OCI-LY3 (cell line): ENCODE measurements around the gene SUSD1.

ENCODE experiments used
- H2AFZ ChIP-seq: fragments of 200-600, 300-600 bp; shearing (Covaris generic); 2 replicates; pipeline ENCODE4 v1.6.0; 2014; ENCODE audit warnings: antibody characterized with exemption, low read depth, low read length
- H3K27ac ChIP-seq: fragments of 200-600, 300-600 bp; sonication (generic); 2 replicates; pipeline ENCODE4 v1.5.1; 2014; ENCODE audit warnings: mild to moderate bottlenecking, low read length, moderate library complexity, mixed read lengths
- H3K27me3 ChIP-seq: fragments of 200-600, 300-600 bp; sonication (generic); 2 replicates; pipeline ENCODE4 v1.6.1; 2014; ENCODE audit warnings: low read depth, low read length, mixed read lengths
- H3K36me3 ChIP-seq: fragments of 200-600, 300-600 bp; sonication (generic); replicated peaks from 2 replicates; pipeline ENCODE3; 2014; ENCODE audit warnings: low read depth, low read length, mixed read lengths
- H3K4me1 ChIP-seq: fragments of 300-600, 200-600 bp; sonication (generic); 2 replicates; pipeline ENCODE4 v1.6.1; 2014; ENCODE audit warnings: low read length, mixed read lengths
- H3K4me2 ChIP-seq: fragments of 200-600, 300-600 bp; sonication (generic); 2 replicates; pipeline ENCODE4 v1.6.1; 2014; ENCODE audit warnings: low read length, mixed read lengths
- H3K4me3 ChIP-seq: fragments of 300-600, 200-600 bp; sonication (generic); 2 replicates; pipeline ENCODE4 v1.5.1; 2014; ENCODE audit warnings: antibody characterized with exemption, mild to moderate bottlenecking, low read length, moderate library complexity
- H3K79me2 ChIP-seq: fragments of 300-600, 200-600 bp; shearing (Covaris generic); 2 replicates; pipeline ENCODE4 v1.6.1; 2014; ENCODE audit warnings: mild to moderate bottlenecking, low read length, mixed read lengths
- H3K9ac ChIP-seq: fragments of 300-600, 200-600 bp; shearing (Covaris generic); 2 replicates; pipeline ENCODE4 v1.6.0; 2014; ENCODE audit warnings: mild to moderate bottlenecking, low read length, moderate library complexity
- H3K9me3 ChIP-seq: fragments of 200-600, 300-600 bp; shearing (Covaris generic); 2 replicates; pipeline ENCODE4 v1.6.1; 2014; ENCODE audit warnings: low read length, mixed read lengths; ENCODE audit not compliant: insufficient read depth
- H4K20me1 ChIP-seq: fragments of 200-600, 300-600 bp; sonication (generic); 2 replicates; pipeline ENCODE4 v1.6.1; 2016; ENCODE audit warnings: low read length, mixed read lengths; ENCODE audit not compliant: insufficient read depth
- EZH2phosphoT487 ChIP-seq: fragments of 200-600 bp; shearing (Covaris generic); IDR thresholded peaks from 2 replicates; pipeline ENCODE4 v1.6.1; 2018; ENCODE audit warnings: antibody characterized with exemption, mixed run types, low read depth
- TF ChIP-seq, protein P1 (sequence below): fragments of 200-600, 300-600 bp; sonication (generic); IDR thresholded peaks from 2 replicates; pipeline ENCODE4 v1.5.1; 2014; ENCODE audit warnings: antibody characterized with exemption, low read length, low read depth

The SUSD1 gene

DNA sequence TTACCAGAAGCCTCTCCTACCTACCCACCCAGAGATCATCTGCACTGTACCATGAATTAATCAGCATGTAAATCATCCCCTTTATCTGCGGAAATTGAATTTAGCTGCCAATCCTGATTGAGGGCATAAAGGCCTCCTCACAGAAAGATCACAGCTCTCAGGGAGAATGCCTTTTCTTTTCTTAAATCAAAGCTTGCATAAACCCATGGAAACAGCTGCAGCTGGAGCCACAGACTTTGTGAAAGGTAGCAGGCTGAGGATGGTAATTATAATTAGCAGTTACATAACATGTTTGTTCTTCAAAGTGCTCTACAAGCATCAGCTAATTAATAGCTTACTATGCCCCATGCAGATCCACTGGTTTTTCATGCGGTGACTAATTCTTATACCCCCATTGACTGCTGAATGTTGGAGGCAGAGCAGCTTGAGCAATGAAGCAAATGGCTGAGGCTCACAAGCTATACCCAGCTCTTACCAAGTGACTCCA, 54.6 kb downstream of the SUSD1 start:
- no peaks in the 10 kb centered on the region for H3K79me2 ChIP-seq
- H3K27ac ChIP-seq: no peak overlapping the region
- no peak overlapping the region for H3K9ac ChIP-seq
- no peaks in the 10 kb centered on the region for H3K27me3 ChIP-seq
- no peaks in the 10 kb centered on the region for H3K36me3 ChIP-seq
- TF ChIP-seq EZH2phosphoT487: no peak
- TF ChIP-seq, protein P1, sequence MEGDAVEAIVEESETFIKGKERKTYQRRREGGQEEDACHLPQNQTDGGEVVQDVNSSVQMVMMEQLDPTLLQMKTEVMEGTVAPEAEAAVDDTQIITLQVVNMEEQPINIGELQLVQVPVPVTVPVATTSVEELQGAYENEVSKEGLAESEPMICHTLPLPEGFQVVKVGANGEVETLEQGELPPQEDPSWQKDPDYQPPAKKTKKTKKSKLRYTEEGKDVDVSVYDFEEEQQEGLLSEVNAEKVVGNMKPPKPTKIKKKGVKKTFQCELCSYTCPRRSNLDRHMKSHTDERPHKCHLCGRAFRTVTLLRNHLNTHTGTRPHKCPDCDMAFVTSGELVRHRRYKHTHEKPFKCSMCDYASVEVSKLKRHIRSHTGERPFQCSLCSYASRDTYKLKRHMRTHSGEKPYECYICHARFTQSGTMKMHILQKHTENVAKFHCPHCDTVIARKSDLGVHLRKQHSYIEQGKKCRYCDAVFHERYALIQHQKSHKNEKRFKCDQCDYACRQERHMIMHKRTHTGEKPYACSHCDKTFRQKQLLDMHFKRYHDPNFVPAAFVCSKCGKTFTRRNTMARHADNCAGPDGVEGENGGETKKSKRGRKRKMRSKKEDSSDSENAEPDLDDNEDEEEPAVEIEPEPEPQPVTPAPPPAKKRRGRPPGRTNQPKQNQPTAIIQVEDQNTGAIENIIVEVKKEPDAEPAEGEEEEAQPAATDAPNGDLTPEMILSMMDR: no peak
- no peaks in the 10 kb centered on the region for H4K20me1 ChIP-seq
- H3K4me1 ChIP-seq: no peaks in the 10 kb centered on the region
- H3K4me3 ChIP-seq: no peak overlapping the region
- H3K4me2 ChIP-seq: no peak overlapping the region
- H3K9me3 ChIP-seq: no peaks in the 10 kb centered on the region
- H2AFZ ChIP-seq: no peak overlapping the region

DNA sequence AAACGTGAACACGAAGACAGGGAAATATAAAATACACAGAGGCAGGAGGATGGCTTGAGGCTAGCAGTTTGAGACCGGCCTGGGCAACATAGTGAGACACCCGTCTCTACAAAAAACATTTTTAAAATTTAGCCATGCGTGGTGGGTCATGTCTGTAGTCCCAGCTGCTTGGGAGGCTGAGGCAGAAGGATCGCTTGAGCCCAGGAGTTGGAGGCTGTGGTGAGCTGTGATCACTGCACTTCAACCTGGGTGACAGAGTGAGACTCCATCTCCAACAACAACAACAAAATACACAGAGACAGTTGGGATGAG, 55.1 kb downstream of the SUSD1 start:
- Histone ChIP-seq H3K79me2 (no peaks in the 10 kb centered on the region), H3K4me1 (no peaks in the 10 kb centered on the region), H3K27ac (no peak overlapping the region), H3K36me3 (no peaks in the 10 kb centered on the region), H3K9me3 (no peaks in the 10 kb centered on the region), H4K20me1 (no peaks in the 10 kb centered on the region), H2AFZ (no peak overlapping the region), H3K9ac (no peak overlapping the region), H3K27me3 (no peaks in the 10 kb centered on the region), H3K4me3 (no peak overlapping the region), H3K4me2 (no peak overlapping the region)
- no peak for TF ChIP-seq EZH2phosphoT487
- TF ChIP-seq, protein P1: no peak

DNA sequence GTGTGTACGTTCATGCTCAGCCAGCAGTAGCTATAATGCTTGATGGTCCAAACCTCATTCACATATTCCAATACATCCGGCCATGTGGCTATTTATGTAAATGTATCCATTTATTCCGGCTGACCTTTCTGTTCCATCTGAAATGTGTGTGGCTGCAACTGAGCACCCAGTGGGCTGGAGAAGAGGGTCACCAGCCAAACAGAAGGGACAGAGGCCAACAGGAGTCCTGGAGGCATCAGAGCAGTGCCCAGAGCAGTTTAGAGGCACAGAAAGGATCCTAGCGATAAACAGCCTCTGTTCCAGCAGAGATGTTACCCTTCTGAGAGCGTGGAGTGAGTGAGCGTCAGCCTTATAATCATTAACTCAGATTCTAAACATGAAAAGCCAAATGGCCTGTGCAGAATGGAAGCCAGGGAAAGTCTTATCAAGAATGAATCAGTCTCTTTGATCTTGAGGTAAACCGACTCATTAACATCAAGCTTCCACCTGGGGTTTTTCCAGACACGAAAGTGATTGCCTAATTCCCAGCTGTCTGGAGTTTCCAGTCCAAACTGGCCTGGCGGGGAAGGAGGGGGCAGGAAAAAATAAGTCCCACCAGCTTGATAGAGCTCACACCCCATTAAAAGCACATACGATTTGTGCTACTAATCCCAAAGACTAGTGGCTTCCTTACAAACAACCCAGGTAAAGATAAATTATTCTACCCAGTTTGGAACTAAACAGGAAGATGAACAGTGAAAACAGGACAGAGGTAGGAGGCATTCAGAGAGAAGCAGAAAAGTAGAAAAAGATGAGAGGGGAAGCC, 55.7 kb downstream of the SUSD1 start:
- H3K4me1 ChIP-seq: no peaks in the 10 kb centered on the region
- H3K79me2 ChIP-seq: no peaks in the 10 kb centered on the region
- H3K9ac ChIP-seq: no peak overlapping the region
- H3K27me3 ChIP-seq: no peaks in the 10 kb centered on the region
- H3K9me3 ChIP-seq: no peaks in the 10 kb centered on the region
- no peak overlapping the region for H3K4me3 ChIP-seq
- no peak overlapping the region for H2AFZ ChIP-seq
- no peaks in the 10 kb centered on the region for H4K20me1 ChIP-seq
- TF ChIP-seq, protein P1: no peak
- TF ChIP-seq EZH2phosphoT487: no peak
- H3K4me2 ChIP-seq: no peak overlapping the region
- H3K36me3 ChIP-seq: no peaks in the 10 kb centered on the region
- no peak overlapping the region for H3K27ac ChIP-seq

DNA sequence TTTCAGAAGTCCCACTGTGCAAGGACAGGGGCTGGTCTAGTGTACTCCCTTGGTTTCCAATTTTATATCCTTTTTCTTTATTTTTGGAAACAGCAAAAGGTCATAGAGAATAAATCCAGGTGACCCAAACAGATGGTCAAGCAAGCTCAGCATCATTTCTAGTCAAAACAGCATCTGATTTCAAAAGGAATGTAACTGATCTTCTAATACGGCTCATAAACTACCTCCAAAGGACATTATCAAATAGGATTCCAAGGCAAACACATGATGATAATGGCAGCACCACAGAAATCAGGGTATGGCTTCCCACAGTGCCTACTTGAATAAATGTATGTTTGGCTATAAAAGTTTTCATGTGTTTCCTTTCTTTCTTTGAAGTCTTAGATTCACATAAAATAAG, 57.1 kb downstream of the SUSD1 start:
- Histone ChIP-seq H3K4me3 (no peak overlapping the region), H3K79me2 (no peaks in the 10 kb centered on the region), H3K36me3 (no peaks in the 10 kb centered on the region), H3K27me3 (no peaks in the 10 kb centered on the region), H3K4me1 (no peaks in the 10 kb centered on the region), H3K9ac (no peak overlapping the region), H2AFZ (no peak overlapping the region), H3K27ac (no peak overlapping the region), H3K4me2 (no peak overlapping the region), H3K9me3 (no peaks in the 10 kb centered on the region), H4K20me1 (no peaks in the 10 kb centered on the region)
- no peak for TF ChIP-seq EZH2phosphoT487
- TF ChIP-seq, protein P1: no peak
